ENCODE results near the gene ECI1. TPM values are rescaled to one million over a fixed set of nuclear protein-coding genes. Genes with fewer than 3 reads are reported as not detected.
A peak's percentile ranks its signal among the peaks of the same experiment; 100 is the strongest.

The ECI1 gene
- polyA plus RNA-seq, 3 donors = 29.9 to 74.5 (median 52.3) TPM

DNA sequence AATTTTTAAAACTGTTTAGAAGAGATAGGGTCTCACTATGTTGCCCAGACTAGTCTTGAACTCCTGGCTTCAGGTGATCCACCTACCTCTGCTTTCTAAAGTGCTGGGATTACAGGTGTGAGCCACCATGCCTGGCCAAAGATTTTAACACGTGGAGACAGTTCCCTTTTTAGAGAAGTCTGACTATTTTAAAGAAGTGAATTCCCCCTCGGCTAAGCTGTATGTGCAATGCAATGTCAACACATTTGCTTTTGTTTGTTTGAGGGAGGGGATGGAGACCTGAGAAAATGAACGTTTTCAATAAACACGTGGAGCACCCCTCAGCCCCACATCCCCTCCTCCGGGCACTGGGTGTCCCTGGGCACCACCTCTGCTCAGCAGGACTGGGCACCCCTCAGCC, 30.9 kb upstream of the ECI1 start:
- Histone ChIP-seq H2AFZ (ENCODE audit: insufficient read depth, low read depth, low read length, poor library complexity, severe bottlenecking) (no peak overlapping the region), H3K4me2 (replicated peaks; ENCODE audit: extremely low read depth, low read length, poor library complexity, severe bottlenecking) (no peak overlapping the region), H3K4me1 (ENCODE audit: control insufficient read depth in 1 of 2, insufficient read depth in 2 of 2, low read length in 2 of 2) (no peaks in the 10 kb centered on the region), H3K79me2 (ENCODE audit: insufficient read depth, low read length) (no peaks in the 10 kb centered on the region), H3K4me3 (replicated peaks in 1 of 3; ENCODE audit: low read depth in 2 of 3, low read length in 3 of 3) (no peak overlapping the region), H3K36me3 (replicated peaks in 1 of 2; ENCODE audit: control insufficient read depth in 1 of 2, insufficient read depth in 2 of 2, low read length in 2 of 2) (no peaks in the 10 kb centered on the region), H3K27me3 (ENCODE audit: control insufficient read depth in 2 of 2, insufficient read depth in 2 of 2, low read length in 2 of 2) (no peaks in the 10 kb centered on the region), H3K9ac (ENCODE audit: insufficient read depth, low read length, poor library complexity, severe bottlenecking) (no peak overlapping the region), H4K20me1 (ENCODE audit: insufficient read depth, low read length) (no peaks in the 10 kb centered on the region), H3K9me3 (replicated peaks in 1 of 2; ENCODE audit: control insufficient read depth in 1 of 2, insufficient read depth in 1 of 2, low read length in 2 of 2) (no peaks in the 10 kb centered on the region), H3K27ac (ENCODE audit: low read depth in 1 of 2, low read length in 2 of 2) (no peak overlapping the region)
- intact Hi-C loops (cut with micrococcal nuclease) = no loop called here
- Mint-ChIP-seq H3K9me3 (no peaks in the 10 kb centered on the region), H3K27me3 (ENCODE audit: low read depth in 3 of 3) (peaks cover 0 to 5% (median 4%) of the 10 kb centered on the region in 3 donors), H3K4me3 (no peak overlapping the region), H3K36me3 (no peaks in the 10 kb centered on the region), H3K4me1 (no peaks in the 10 kb centered on the region), H3K27ac (no peak overlapping the region)
- no peak for DNase-seq
- WGBS (ENCODE audit: insufficient coverage) = no CpG with 5 or more reads among the region's 5 CpGs
- TF ChIP-seq, protein P1, sequence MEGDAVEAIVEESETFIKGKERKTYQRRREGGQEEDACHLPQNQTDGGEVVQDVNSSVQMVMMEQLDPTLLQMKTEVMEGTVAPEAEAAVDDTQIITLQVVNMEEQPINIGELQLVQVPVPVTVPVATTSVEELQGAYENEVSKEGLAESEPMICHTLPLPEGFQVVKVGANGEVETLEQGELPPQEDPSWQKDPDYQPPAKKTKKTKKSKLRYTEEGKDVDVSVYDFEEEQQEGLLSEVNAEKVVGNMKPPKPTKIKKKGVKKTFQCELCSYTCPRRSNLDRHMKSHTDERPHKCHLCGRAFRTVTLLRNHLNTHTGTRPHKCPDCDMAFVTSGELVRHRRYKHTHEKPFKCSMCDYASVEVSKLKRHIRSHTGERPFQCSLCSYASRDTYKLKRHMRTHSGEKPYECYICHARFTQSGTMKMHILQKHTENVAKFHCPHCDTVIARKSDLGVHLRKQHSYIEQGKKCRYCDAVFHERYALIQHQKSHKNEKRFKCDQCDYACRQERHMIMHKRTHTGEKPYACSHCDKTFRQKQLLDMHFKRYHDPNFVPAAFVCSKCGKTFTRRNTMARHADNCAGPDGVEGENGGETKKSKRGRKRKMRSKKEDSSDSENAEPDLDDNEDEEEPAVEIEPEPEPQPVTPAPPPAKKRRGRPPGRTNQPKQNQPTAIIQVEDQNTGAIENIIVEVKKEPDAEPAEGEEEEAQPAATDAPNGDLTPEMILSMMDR (IDR thresholded peaks at IDR 0.05) = no peak

DNA sequence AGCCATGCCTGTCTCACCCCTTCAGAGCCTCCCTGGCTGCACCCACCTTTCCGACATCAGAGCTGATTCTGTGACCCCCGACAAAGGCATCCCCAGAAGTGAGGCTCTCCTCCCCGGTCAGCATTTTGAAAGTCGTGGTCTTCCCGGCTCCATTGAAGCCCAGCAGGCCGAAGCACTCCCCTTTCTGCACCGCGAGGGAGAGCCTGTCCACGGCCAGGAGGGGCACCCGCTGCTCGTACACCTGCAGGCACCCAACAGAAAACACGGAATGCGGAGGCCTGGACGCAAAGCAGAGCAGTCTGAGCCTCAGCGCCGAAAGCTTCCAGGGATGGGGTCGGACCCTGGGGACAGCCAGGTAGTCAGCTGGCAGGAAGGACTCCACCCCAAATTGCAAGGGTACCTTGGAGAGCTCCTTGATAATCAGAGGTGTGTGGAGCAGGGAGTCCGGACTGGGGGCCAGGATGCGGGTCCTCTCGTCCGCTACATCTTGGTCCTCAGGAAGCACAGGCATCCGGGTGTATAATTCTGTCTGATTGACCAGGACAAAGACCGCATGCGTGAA, 29.7 kb upstream of the ECI1 start:
- TF ChIP-seq, protein P1 (IDR thresholded peaks at IDR 0.05) = no peak
- H3K27me3 ChIP-seq (ENCODE audit: control insufficient read depth in 2 of 2, insufficient read depth in 2 of 2, low read length in 2 of 2) = no peaks in the 10 kb centered on the region
- no peaks in the 10 kb centered on the region for H3K4me1 ChIP-seq (ENCODE audit: control insufficient read depth in 1 of 2, insufficient read depth in 2 of 2, low read length in 2 of 2)
- H4K20me1 ChIP-seq (ENCODE audit: insufficient read depth, low read length) = no peaks in the 10 kb centered on the region
- no peaks in the 10 kb centered on the region for H3K36me3 ChIP-seq (replicated peaks in 1 of 2; ENCODE audit: control insufficient read depth in 1 of 2, insufficient read depth in 2 of 2, low read length in 2 of 2)
- no peaks in the 10 kb centered on the region for H3K36me3 Mint-ChIP-seq
- no peak overlapping the region for H3K9ac ChIP-seq (ENCODE audit: insufficient read depth, low read length, poor library complexity, severe bottlenecking)
- no peaks in the 10 kb centered on the region for H3K9me3 ChIP-seq (replicated peaks in 1 of 2; ENCODE audit: control insufficient read depth in 1 of 2, insufficient read depth in 1 of 2, low read length in 2 of 2)
- H3K27ac ChIP-seq (ENCODE audit: low read depth in 1 of 2, low read length in 2 of 2) = no peak overlapping the region
- H3K27ac Mint-ChIP-seq = peak overlapping the region in 1 of 7 donors; percentile 10
- H3K4me2 ChIP-seq (replicated peaks; ENCODE audit: extremely low read depth, low read length, poor library complexity, severe bottlenecking) = no peak overlapping the region
- no peaks in the 10 kb centered on the region for H3K4me1 Mint-ChIP-seq
- H2AFZ ChIP-seq (ENCODE audit: insufficient read depth, low read depth, low read length, poor library complexity, severe bottlenecking) = no peak overlapping the region
- no peak overlapping the region for H3K4me3 ChIP-seq (replicated peaks in 1 of 3; ENCODE audit: low read depth in 2 of 3, low read length in 3 of 3)
- WGBS (ENCODE audit: insufficient coverage) = 97% methylated on average over 21 of the region's 24 CpGs
- H3K79me2 ChIP-seq (ENCODE audit: insufficient read depth, low read length) = no peaks in the 10 kb centered on the region
- DNase-seq = no peak
- intact Hi-C loops (cut with micrococcal nuclease) = no loop called here
- no peak overlapping the region for H3K4me3 Mint-ChIP-seq
- no peaks in the 10 kb centered on the region for H3K9me3 Mint-ChIP-seq
- H3K27me3 Mint-ChIP-seq (ENCODE audit: low read depth in 3 of 3) = peaks cover 0 to 5% (median 2%) of the 10 kb centered on the region in 3 donors
